Measurements from ENCODE around the gene MYL6.

MYL6 gene

DNA sequence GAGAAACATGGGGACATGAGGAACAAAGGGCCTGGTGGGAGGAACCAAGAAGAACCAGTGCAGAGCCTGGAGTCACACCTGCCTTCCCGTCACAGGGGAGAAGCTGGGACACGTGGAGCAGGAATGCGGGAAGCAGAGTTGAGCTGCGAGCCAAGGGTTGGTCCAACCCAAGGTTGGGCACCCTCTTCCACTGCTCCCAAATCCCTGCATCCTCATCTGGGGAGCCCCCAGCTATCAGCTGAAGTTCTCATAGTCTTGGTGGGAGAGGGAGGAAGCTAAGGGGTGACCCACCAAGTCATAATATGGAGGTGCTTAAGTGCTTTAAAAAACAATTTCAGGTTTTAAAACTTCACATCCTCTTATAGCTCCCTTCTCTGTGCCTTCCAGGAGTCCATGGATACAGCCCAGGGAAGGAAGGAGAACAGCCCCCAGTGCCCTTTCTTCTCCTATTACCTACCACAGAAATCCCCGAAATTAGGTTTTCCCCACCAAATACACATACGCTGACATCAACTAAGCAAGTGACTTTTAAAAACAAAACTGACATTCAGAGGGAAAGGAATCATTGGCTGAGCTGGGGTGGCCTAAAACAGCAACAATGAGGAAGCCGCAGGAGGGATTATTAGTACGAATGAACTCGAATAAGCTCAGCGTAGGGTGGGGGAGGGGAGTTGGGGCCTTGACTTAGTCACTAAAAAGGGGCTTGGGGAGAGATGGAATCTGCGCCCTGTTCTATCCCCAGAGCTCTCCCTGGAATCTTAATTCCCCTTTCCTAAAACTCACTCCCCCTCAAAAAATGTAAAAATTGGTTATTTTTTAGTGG, 4.5 kb downstream of the MYL6 start:
- no peak for DNase-seq (ENCODE audit: low read depth)
- TF ChIP-seq CTCF (IDR thresholded peaks at IDR 0.05; ENCODE audit: insufficient read depth, low read depth, low read length, missing control alignments) = no peak
- H3K4me3 ChIP-seq (ENCODE audit: low read length) = no peak overlapping the region

GRCh38 chr12:56163533-56164344, 5.6 kb downstream of the MYL6 start:
- no peak for DNase-seq (ENCODE audit: low read depth)
- TF ChIP-seq CTCF (IDR thresholded peaks at IDR 0.05; ENCODE audit: insufficient read depth, low read depth, low read length, missing control alignments) = no peak
- no peak overlapping the region for H3K4me3 ChIP-seq (ENCODE audit: low read length)

GRCh38 chr12:56164345-56164729, 6.2 kb downstream of the MYL6 start:
- DNase-seq (ENCODE audit: low read depth) = no peak
- TF ChIP-seq CTCF (IDR thresholded peaks at IDR 0.05; ENCODE audit: insufficient read depth, low read depth, low read length, missing control alignments) = no peak
- H3K4me3 ChIP-seq (ENCODE audit: low read length) = no peak overlapping the region

GRCh38 chr12:56165369-56165768, 7.2 kb downstream of the MYL6 start:
- no peak for TF ChIP-seq CTCF (IDR thresholded peaks at IDR 0.05; ENCODE audit: insufficient read depth, low read depth, low read length, missing control alignments)
- DNase-seq (ENCODE audit: low read depth) = no peak
- H3K4me3 ChIP-seq (ENCODE audit: low read length) = no peak overlapping the region

- TF ChIP-seq CTCF (IDR thresholded peaks at IDR 0.05; ENCODE audit: insufficient read depth, low read depth, low read length, missing control alignments) = no peak
- no peak for DNase-seq (ENCODE audit: low read depth)
Observed at GRCh38 chr12:56169229-56169759, 11.1 kb downstream of the MYL6 start.

GRCh38 chr12:56172839-56173238, 14.7 kb downstream of the MYL6 start:
- DNase-seq (ENCODE audit: low read depth) = no peak
- no peak for TF ChIP-seq CTCF (IDR thresholded peaks at IDR 0.05; ENCODE audit: insufficient read depth, low read depth, low read length, missing control alignments)
- no peak overlapping the region for H3K4me3 ChIP-seq (ENCODE audit: low read length)

More at GRCh38 chr12:56169229-56169759, 11.1 kb downstream of the MYL6 start:
- H3K4me3 ChIP-seq (ENCODE audit: low read length) = no peak overlapping the region
